IMR-90 (cell line): ENCODE measurements around the gene PLVAP. TPM values are rescaled to one million over a fixed set of nuclear protein-coding genes. Genes with fewer than 3 reads are reported as not detected.

Experiments
- ATAC-seq: fragments of 200-7000 bp; cut with Tn5 transposase; 2 replicates; pipeline ENCODE4 v1.9.1; 2020; ENCODE audit warnings: low read depth, mild to moderate bottlenecking, moderate library complexity
- BruUV-seq: library from RNA; stranded (reverse); fragments of 400-500 nt; replicated peaks from 2 replicates; lab custom pipeline; 2021; lab: Mats Ljungman, UMichigan
- CTCF ChIA-PET: fragments of 300-600 bp; formaldehyde crosslinking; extraction: SDS; loops from one replicate; lab custom pipeline; 2021; ENCODE audit warnings: antibody characterized with exemption; lab: Yijun Ruan, JAX
- POLR2A ChIA-PET: fragments of 300-600 bp; sonication (Branson Sonifier 250); formaldehyde crosslinking; loops from one replicate; lab custom pipeline; 2022; ENCODE audit warnings: antibody characterized with exemption; ENCODE audit not compliant: unreplicated experiment; lab: Charles Lee
- DNase-seq: peaks from one replicate; pipeline ENCODE4 v3.0.0; 2013
- H2AFZ ChIP-seq: replicated peaks from 2 replicates; pipeline ENCODE3; 2013; ENCODE audit warnings: low read length, mild to moderate bottlenecking; ENCODE audit not compliant: poor library complexity
- H2AK5ac ChIP-seq: 2 replicates; pipeline ENCODE4 v1.6.1; 2013; ENCODE audit warnings: low read depth, low read length, inconsistent platforms
- H2AK9ac ChIP-seq: replicated peaks from 2 replicates; pipeline ENCODE3; 2013; ENCODE audit warnings: mild to moderate bottlenecking, low read depth, low read length, moderate library complexity; ENCODE audit not compliant: poor library complexity
- H2BK120ac ChIP-seq: 2 replicates; pipeline ENCODE4 v1.6.1; 2013; ENCODE audit warnings: low read depth, low read length, inconsistent platforms
- H2BK15ac ChIP-seq: 3 replicates; pipeline ENCODE4 v1.6.1; 2013; ENCODE audit warnings: low read depth, low read length, inconsistent platforms
- H2BK20ac ChIP-seq: 2 replicates; pipeline ENCODE4 v1.6.1; 2013; ENCODE audit warnings: low read depth, mild to moderate bottlenecking, inconsistent platforms, low read length, moderate library complexity
- H2BK5ac ChIP-seq: 2 replicates; pipeline ENCODE4 v1.6.1; 2013; ENCODE audit warnings: mild to moderate bottlenecking, low read depth, low read length, inconsistent platforms; ENCODE audit not compliant: poor library complexity, severe bottlenecking
- H3K14ac ChIP-seq: replicated peaks from 2 replicates; pipeline ENCODE4 v1.6.1; 2013; ENCODE audit warnings: low read depth, low read length, inconsistent platforms
- H3K18ac ChIP-seq: 2 replicates; pipeline ENCODE4 v1.6.1; 2013; ENCODE audit warnings: low read depth, low read length, control low read depth
- H3K23ac ChIP-seq: 2 replicates; pipeline ENCODE4 v1.6.1; 2013; ENCODE audit warnings: low read depth, low read length, inconsistent platforms
- H3K27ac ChIP-seq: 2 replicates; pipeline ENCODE4 v1.5.1; 2013; ENCODE audit warnings: mild to moderate bottlenecking, control low read depth, low read length; ENCODE audit not compliant: insufficient read depth
- H3K27me3 ChIP-seq: 2 replicates; pipeline ENCODE4 v1.6.1; 2013; ENCODE audit warnings: low read length; ENCODE audit not compliant: control insufficient read depth, insufficient read depth
- H3K36me3 ChIP-seq: 2 replicates; pipeline ENCODE4 v1.6.1; 2013; ENCODE audit warnings: low read length, mixed read lengths; ENCODE audit not compliant: control insufficient read depth, insufficient read depth
- H3K4ac ChIP-seq: 2 replicates; pipeline ENCODE4 v1.6.1; 2013; ENCODE audit warnings: low read depth, low read length, inconsistent platforms
- H3K4me1 ChIP-seq: 2 replicates; pipeline ENCODE4 v1.6.1; 2013; ENCODE audit warnings: low read length, mixed read lengths; ENCODE audit not compliant: control insufficient read depth, insufficient read depth
- H3K4me2 ChIP-seq: 2 replicates; pipeline ENCODE4 v1.6.1; 2013; ENCODE audit warnings: low read depth, mild to moderate bottlenecking, control low read depth, low read length, moderate library complexity
- H3K4me3 ChIP-seq: 2 replicates; pipeline ENCODE4 v1.5.1; 2013; ENCODE audit warnings: low read depth, mild to moderate bottlenecking, control low read depth, low read length, moderate library complexity; ENCODE audit not compliant: insufficient read depth
- H3K56ac ChIP-seq: 2 replicates; pipeline ENCODE4 v1.6.1; 2013; ENCODE audit warnings: low read length, inconsistent platforms; ENCODE audit not compliant: insufficient read depth; ENCODE audit errors: extremely low read depth
- H3K79me1 ChIP-seq, 2 experiments: 2 replicates each; pipeline ENCODE4 v1.6.1; 2013; ENCODE audit warnings: low read length in 2 of 2, inconsistent platforms in 1 of 2, low read depth in 1 of 2
- H3K9ac ChIP-seq: 2 replicates; pipeline ENCODE4 v1.6.1; 2013; ENCODE audit warnings: low read depth, low read length, control low read depth
- H3K9me1 ChIP-seq: 2 replicates; pipeline ENCODE4 v1.6.1; 2013; ENCODE audit warnings: low read length, inconsistent platforms; ENCODE audit not compliant: insufficient read depth
- H3K9me3 ChIP-seq: 2 replicates; pipeline ENCODE4 v1.6.1; 2013; ENCODE audit warnings: low read length; ENCODE audit not compliant: control insufficient read depth, insufficient read depth
- H4K20me1 ChIP-seq: 2 replicates; pipeline ENCODE4 v1.6.1; 2013; ENCODE audit warnings: low read length, inconsistent platforms; ENCODE audit not compliant: insufficient read depth
- H4K5ac ChIP-seq: 2 replicates; pipeline ENCODE4 v1.6.1; 2013; ENCODE audit warnings: mild to moderate bottlenecking, low read depth, low read length, control low read depth
- H4K8ac ChIP-seq, 2 experiments: 2 replicates each; pipeline ENCODE4 v1.6.1; 2013; ENCODE audit warnings: low read depth in 2 of 2, low read length in 2 of 2, control low read depth in 1 of 2, inconsistent platforms in 1 of 2
- H4K91ac ChIP-seq: 2 replicates; pipeline ENCODE4 v1.6.1; 2013; ENCODE audit warnings: low read depth, low read length, inconsistent platforms; ENCODE audit not compliant: insufficient read depth
- MXI1 ChIP-seq: IDR thresholded peaks from 2 replicates; pipeline ENCODE4 v1.6.1; 2012; ENCODE audit warnings: low read depth, mild to moderate bottlenecking, low read length, moderate library complexity, borderline replicate concordance
- NFE2L2 ChIP-seq: fragments of 150-350 bp; IDR thresholded peaks from 2 replicates; pipeline ENCODE4 v1.6.1; 2016; ENCODE audit warnings: low read depth, mild to moderate bottlenecking, low read length
- WGBS, 2 experiments: methylation state at CpG; one replicate each; pipeline versions ENCODE4 v1.1.5 to v1.1.7; 2013; ENCODE audit warnings: missing lambda C conversion rate in 2 of 2; ENCODE audit not compliant: insufficient read length in 1 of 2; ENCODE audit errors: extremely low coverage in 2 of 2; 5-methylcytosine and 5-hydroxymethylcytosine counted together
- dilution Hi-C: fragments of 300-500 bp; cut with HindIII; formaldehyde crosslinking; loops from one replicate; pipeline ENCODE4 v1.14.3; 2018; ENCODE audit warnings: low sequenced_read_pairs; ENCODE audit not compliant: unreplicated experiment
- in situ Hi-C: fragments of 300-500 bp; cut with MboI; formaldehyde crosslinking; loops from 3 replicates; pipeline ENCODE4 v1.14.3; 2019; ENCODE audit warnings: low sequenced_read_pairs, inconsistent platforms, mixed read lengths
- intact Hi-C: fragments of 100-400 bp; cut with micrococcal nuclease; formaldehyde crosslinking; loops from 2 replicates; pipeline ENCODE4 v1.10.0; 2022
- polyA plus RNA-seq, 3 experiments: library from polyadenylated mRNA; depleted of rRNA; stranded (reverse); fragments of >200 nt; gene quantifications; 2 replicates each; pipeline ENCODE4 v1.2.3, GENCODE V29; 2012; ENCODE audit warnings: low replicate concordance in 1 of 3
- total RNA-seq: library from RNA; depleted of rRNA; stranded (reverse); fragments of >200 nt; gene quantifications from 2 replicates; pipeline ENCODE4 v1.2.3, GENCODE V29; 2012

Gene PLVAP
- total and polyA plus RNA-seq, 2 of the 4 experiments (the other 2 are of a cell fraction), result not detected

DNA sequence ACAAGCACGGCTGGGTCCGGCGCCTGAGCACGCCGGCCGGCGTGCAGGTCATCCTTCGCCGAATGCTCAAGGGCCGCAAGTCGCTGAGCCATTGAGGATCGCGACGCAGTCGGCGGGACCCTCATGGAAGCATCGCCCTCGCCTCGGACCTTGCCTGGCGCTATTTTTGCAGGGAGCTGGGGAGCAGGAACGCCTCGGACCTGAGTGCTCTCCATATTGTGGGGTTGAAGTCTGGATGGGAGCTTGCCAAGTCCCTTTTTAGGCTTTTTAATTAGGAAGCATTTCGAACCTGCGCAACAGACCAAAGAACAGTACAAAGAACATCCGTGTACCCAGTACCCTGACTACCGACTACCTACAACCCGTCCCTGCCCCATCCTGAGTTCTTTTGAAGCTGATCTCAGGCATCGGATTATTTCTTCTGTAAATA, 70.8 kb downstream of the PLVAP start:
- in situ Hi-C loops, result no loop called here
- peak overlapping the region; percentile 28; the same call in 1 of the 2 replicates for H4K5ac ChIP-seq
- H3K18ac ChIP-seq, result no peak overlapping the region
- intact Hi-C loops, result no loop called here
- H2BK120ac ChIP-seq, result no peak overlapping the region
- no peak for ATAC-seq
- POLR2A ChIA-PET, result no interaction called here
- dilution Hi-C loops, result no loop called here
- no TSS peak for BruUV-seq
- peak overlapping the region; percentile 64 for H3K9ac ChIP-seq
- H3K4ac ChIP-seq, result peak overlapping the region; percentile 71
- H4K8ac ChIP-seq, result peak overlapping the region; percentile 48 to 83
- peak overlapping the region; percentile 94 for H2AFZ ChIP-seq
- H3K56ac ChIP-seq, result peak overlapping the region; percentile 33
- H3K27ac ChIP-seq, result peak overlapping the region; percentile 61
- H3K4me3 ChIP-seq, result peak overlapping the region; percentile 55
- no peaks in the 10 kb centered on the region for H3K36me3 ChIP-seq
- H3K4me2 ChIP-seq, result peak overlapping the region; percentile 92
- peaks cover 4% of the 10 kb centered on the region for H4K20me1 ChIP-seq
- no peak overlapping the region for H2BK20ac ChIP-seq
- H3K23ac ChIP-seq, result peak overlapping the region; percentile 96
- CTCF ChIA-PET, result interaction anchor here (0.7 kb wide), 1 partner anchor 18 kb away, joined by 7 read pairs; no protein-coding TSS in a partner anchor
- peak overlapping the region; percentile 87; the same call in 2 of the 3 replicates for H2BK15ac ChIP-seq
- peak overlapping the region; percentile 71 for H3K14ac ChIP-seq
- H3K79me1 ChIP-seq, result peaks cover 26 to 66% of the 10 kb centered on the region in 2 experiments
- WGBS, 2 experiments, result 0% methylated on average over 14 of the region's 28 CpGs; no CpG with 5 or more reads in 1 of the 2 experiments
- H3K27me3 ChIP-seq, result no peaks in the 10 kb centered on the region
- peaks cover 26% of the 10 kb centered on the region for H3K9me1 ChIP-seq
- H3K4me1 ChIP-seq, result peaks cover 8% of the 10 kb centered on the region
- H2AK9ac ChIP-seq, result peak overlapping the region; percentile 94
- TF ChIP-seq MXI1, result peak; percentile 54; the same call in 1 of the 2 replicates
- no peak for TF ChIP-seq NFE2L2
- peak overlapping the region; percentile 57 for H2BK5ac ChIP-seq
- DNase-seq, result no peak
- peak overlapping the region; percentile 77 for H4K91ac ChIP-seq
- H3K9me3 ChIP-seq, result no peaks in the 10 kb centered on the region
- peak overlapping the region; percentile 55 for H2AK5ac ChIP-seq
